Erythroblast (primary cell): ENCODE measurements around the gene ERBB4.

Experiments used
- GATA1 ChIP-seq: IDR thresholded peaks from 2 replicates; pipeline ENCODE4 v1.6.1; 2011; ENCODE audit warnings: low read depth, mild to moderate bottlenecking, control low read depth, low read length, moderate library complexity
- POLR2A ChIP-seq: IDR thresholded peaks from 2 replicates; pipeline ENCODE4 v1.6.1; 2011; ENCODE audit warnings: mild to moderate bottlenecking, low read length

DNA sequence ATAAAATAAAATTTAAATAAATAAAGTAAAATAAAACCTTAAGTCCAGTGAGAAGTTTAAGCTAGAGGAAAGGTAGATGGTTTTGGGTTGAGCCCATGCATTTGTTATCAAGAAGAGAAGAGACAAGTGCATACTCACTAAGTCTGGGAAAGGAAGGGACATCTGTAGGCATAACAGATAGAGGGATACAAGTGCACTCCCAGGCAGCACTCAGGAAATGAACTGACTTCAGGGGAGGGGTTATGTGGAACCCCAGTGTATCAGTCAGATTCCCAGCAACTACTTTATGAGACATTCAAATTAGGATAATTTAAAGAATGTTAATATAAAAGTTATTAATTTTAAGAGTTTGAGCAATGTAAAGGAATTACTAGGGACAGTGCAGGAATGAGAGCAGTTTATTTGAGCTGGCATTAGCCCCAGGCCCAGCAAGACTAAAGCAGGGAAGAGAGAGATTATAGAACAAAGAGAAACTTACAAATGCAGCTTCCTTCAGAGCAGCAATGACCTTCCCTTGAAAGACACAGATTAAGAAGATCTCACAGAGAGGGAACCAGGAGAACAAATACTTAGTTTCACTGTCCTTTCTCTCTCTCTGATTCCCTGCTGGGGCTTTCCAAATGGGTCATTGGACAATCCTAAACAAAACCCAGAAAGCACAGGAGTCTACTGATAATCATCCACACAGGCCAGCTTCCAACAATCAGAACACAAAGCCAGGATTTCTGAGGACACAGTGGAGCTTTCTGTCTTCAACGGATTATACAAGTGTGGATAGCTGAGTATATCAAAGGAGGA lies 109.7 kb downstream of the ERBB4 start:
- TF ChIP-seq POLR2A (no peak), GATA1 (no peak)
